ENCODE data around the gene SRPK3. TPM values are rescaled to one million over a fixed set of nuclear protein-coding genes. Genes with fewer than 3 reads are reported as not detected.

SRPK3 gene
- total RNA-seq, 2 donors from 2014 or later: not detected

DNA sequence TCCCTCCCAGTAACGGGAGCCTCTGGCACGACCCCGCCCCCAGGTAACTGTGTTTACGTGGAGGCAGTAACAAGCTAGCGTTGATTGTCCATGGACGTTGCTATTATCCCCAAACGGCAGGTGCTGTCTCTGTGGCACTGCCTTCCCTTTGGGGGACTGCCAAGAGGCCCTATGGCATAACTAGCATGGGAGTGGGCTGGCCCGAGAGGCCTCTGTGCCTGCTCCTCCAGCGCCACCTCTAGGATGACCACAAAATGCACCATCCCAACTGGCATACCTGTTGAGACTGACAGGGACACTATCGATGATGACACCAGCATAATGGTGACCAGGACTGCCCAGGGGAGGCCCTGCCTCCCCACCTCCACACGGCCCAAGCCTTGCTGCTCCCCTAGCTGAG lies 1.5 kb downstream of the SRPK3 start:
- Mint-ChIP-seq H3K36me3 (ENCODE audit: low read depth) (peaks cover 24% of the 10 kb centered on the region), H3K27ac (no peak overlapping the region), H3K27me3 (peaks cover 7% of the 10 kb centered on the region), H3K9me3 (no peaks in the 10 kb centered on the region), H3K4me1 (no peaks in the 10 kb centered on the region), H3K4me3 (no peak overlapping the region)
- peak; percentile 25 for ATAC-seq (replicated peaks)

DNA sequence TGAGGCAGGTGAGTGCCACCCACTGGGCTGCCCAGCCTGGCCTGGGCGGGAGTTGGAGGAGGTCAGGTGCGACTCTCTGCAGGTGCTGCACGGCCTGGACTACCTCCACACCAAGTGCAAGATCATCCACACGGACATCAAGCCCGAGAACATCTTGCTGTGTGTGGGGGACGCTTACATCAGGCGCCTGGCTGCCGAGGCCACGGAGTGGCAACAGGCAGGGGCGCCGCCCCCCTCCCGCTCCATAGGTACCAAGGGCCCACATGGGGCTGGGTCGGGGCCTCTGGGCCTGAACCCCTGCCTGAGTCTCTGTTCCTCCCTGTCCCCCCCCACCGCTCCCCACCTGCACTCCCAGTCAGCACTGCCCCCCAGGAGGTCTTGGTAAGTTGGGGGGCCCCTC lies 2.0 kb downstream of the SRPK3 start:
- H3K9me3 Mint-ChIP-seq: no peaks in the 10 kb centered on the region
- H3K36me3 Mint-ChIP-seq (ENCODE audit: low read depth): peaks cover 24% of the 10 kb centered on the region
- no peak for ATAC-seq (replicated peaks)
- H3K4me1 Mint-ChIP-seq: no peaks in the 10 kb centered on the region
- no peak overlapping the region for H3K27ac Mint-ChIP-seq
- peaks cover 7% of the 10 kb centered on the region for H3K27me3 Mint-ChIP-seq
- no peak overlapping the region for H3K4me3 Mint-ChIP-seq

DNA sequence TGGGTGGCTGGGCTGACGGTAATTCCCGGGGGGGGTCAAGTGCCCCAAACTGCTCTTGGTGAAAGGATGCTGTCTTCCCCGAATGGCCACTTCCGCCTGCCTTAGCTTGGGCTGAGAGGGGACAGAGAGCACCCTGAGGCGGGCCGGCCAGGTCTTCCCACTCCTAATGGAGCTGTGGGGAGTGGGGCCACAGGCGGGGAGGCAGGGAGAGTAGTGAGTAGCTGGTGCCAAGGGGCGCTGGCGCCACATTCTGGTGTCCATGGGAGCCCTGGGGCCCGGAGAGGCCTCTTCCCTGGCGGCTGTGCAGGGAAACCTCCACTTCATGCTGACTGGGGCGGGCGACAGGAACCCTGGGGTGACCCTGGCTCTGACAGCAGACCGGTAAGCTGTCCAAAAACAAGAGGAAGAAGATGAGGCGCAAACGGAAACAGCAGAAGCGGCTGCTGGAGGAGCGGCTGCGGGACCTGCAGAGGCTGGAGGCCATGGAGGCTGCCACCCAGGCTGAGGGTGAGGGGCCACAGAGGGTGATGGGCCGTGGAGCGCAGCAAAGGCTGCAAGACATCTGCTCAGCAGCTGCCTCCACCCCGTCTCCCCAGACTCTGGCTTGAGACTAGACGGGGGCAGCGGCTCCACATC lies 2.7 kb downstream of the SRPK3 start:
- no peak overlapping the region for H3K27ac Mint-ChIP-seq
- no peak overlapping the region for H3K4me3 Mint-ChIP-seq
- ATAC-seq (replicated peaks): no peak
- peaks cover 24% of the 10 kb centered on the region for H3K36me3 Mint-ChIP-seq (ENCODE audit: low read depth)
- H3K27me3 Mint-ChIP-seq: peaks cover 7% of the 10 kb centered on the region
- H3K9me3 Mint-ChIP-seq: no peaks in the 10 kb centered on the region
- no peaks in the 10 kb centered on the region for H3K4me1 Mint-ChIP-seq

DNA sequence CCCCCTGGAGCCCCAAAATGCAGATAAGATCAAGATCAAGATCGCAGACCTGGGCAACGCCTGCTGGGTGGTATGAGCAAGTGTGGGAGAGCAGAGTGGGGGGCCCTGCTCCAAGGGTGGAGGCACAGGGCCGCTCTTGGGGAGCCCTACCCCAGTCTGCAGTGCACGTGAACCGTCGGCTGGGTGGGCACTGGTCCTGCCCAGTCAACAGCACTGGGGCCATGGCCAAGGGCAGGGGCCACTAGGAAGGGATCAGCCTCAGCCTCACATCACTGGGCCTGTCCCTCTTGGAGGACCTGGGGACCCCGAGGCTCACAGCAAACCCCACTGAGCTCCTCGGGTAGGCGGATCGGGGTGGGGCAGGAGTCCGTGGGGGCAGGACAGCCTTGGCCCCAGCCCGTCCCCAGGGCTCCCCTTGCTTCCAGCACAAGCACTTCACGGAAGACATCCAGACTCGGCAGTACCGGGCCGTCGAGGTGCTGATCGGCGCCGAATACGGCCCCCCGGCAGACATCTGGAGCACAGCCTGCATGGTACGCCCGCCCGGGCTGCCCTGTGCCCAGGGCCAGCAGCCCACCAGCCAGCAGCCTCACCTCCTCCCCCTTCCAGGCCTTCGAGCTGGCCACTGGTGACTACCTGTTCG lies 3.6 kb downstream of the SRPK3 start:
- Mint-ChIP-seq H3K27me3 (peaks cover 7% of the 10 kb centered on the region), H3K36me3 (ENCODE audit: low read depth) (peaks cover 24% of the 10 kb centered on the region), H3K4me3 (no peak overlapping the region), H3K9me3 (no peaks in the 10 kb centered on the region), H3K4me1 (no peaks in the 10 kb centered on the region), H3K27ac (no peak overlapping the region)
- ATAC-seq (replicated peaks): no peak

DNA sequence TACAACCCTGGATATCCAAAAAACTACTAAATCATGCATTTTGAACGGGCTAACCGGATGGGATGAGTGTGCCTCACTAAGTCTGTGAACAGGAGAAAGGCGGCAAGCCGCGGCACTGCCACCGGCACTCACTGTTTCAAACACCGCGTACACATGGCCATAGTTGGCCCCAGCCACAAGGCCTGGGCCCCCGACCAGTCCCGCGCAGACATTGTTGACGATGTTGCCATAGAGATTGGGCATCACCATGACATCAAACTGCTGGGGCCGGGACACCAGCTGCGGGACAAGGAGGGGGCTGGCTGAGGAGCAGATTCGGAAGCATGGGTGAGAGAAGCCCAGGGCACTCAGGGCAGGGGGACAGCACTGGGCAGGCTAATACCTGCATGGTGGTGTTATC lies 5.8 kb downstream of the SRPK3 start:
- Mint-ChIP-seq H3K27me3 (no peaks in the 10 kb centered on the region), H3K27ac (no peak overlapping the region), H3K36me3 (ENCODE audit: low read depth) (peaks cover 18% of the 10 kb centered on the region), H3K9me3 (no peaks in the 10 kb centered on the region), H3K4me1 (no peaks in the 10 kb centered on the region), H3K4me3 (no peak overlapping the region)
- no peak for ATAC-seq (replicated peaks)

DNA sequence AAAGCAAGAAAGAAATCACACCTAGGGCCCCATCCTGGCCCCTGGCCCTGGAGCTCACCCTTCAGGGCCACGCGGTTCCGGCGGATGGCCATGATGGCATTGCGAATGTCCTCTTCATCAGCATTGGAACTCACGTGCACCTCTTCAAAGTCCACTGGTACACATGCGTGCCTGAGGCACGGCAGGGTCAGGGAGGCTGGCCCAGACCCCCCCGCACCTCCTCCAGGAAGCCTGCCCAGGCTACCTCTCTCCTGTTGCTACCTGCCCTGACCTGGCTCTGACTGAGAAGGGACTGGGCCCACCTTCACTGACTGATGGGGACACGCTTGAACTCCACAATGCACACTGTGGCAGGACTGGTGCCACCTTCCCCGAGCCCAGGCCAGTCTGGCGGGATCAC lies 8.8 kb downstream of the SRPK3 start:
- peaks cover 30% of the 10 kb centered on the region for H3K36me3 Mint-ChIP-seq (ENCODE audit: low read depth)
- H3K4me1 Mint-ChIP-seq: no peaks in the 10 kb centered on the region
- no peaks in the 10 kb centered on the region for H3K27me3 Mint-ChIP-seq
- no peak for ATAC-seq (replicated peaks)
- no peaks in the 10 kb centered on the region for H3K9me3 Mint-ChIP-seq
- no peak overlapping the region for H3K4me3 Mint-ChIP-seq
- no peak overlapping the region for H3K27ac Mint-ChIP-seq

DNA sequence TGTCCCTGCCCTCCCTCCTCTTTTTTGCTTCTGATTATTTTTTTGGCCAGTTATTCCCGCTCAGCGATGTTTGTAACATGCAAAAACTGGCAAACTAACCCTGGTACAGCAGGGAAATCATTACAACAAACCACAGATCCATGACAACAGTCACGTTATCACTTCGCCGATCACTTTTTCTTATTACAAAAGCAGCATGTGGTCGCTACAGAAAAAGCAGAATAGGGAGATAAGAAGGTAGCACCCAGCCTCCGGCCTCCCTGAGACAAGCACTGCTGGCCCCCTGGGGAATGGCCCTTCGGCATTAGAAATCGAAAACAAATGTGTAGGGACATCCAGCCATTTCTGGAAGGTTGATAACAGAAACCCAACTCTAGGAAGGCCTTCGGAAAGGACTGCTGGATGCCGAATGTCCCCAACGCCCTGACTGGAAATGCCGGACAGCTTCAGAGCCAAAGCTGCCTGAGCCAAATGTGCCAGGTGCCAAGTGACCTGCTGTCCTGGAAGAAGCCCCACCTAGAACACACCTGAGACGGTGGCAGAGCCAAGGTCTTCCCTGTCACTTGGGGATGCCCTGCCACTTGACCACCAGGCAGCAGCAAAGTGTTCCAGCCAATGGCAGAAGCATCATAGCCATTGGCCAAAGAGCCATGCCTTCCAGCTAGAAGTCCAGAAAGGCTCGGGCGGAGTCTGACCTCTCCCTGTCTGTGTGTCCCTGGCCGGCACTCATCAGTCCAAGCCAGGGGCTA lies 10.4 kb downstream of the SRPK3 start:
- H3K9me3 Mint-ChIP-seq: no peaks in the 10 kb centered on the region
- no peak for ATAC-seq (replicated peaks)
- peaks cover 30% of the 10 kb centered on the region for H3K36me3 Mint-ChIP-seq (ENCODE audit: low read depth)
- H3K4me1 Mint-ChIP-seq: no peaks in the 10 kb centered on the region
- no peak overlapping the region for H3K4me3 Mint-ChIP-seq
- H3K27ac Mint-ChIP-seq: no peak overlapping the region
- no peaks in the 10 kb centered on the region for H3K27me3 Mint-ChIP-seq

DNA sequence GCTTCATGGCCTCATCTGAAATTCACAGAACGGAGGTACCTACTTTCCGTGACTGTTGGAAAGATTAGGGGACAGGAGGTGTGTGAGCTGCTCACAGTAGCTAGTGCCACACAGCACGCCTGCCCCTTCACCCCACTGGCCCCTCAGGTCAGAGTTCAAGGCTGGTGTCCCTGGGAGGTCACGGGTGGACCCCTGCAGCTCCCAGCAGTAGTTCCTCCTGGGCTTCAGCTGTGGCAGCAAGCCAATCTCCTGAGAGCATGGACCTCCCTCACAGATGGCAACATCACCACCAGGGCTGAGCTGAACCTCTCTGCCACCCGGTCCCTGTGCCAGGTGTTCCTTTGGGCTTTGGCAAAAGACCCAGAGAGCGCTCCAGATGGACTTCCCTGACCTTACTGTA lies 11.5 kb downstream of the SRPK3 start:
- Mint-ChIP-seq H3K4me1 (no peaks in the 10 kb centered on the region), H3K9me3 (no peaks in the 10 kb centered on the region), H3K27me3 (no peaks in the 10 kb centered on the region), H3K27ac (no peak overlapping the region), H3K4me3 (peak overlapping the region; percentile 85), H3K36me3 (ENCODE audit: low read depth) (peaks cover 34% of the 10 kb centered on the region)
- ATAC-seq (replicated peaks): no peak

DNA sequence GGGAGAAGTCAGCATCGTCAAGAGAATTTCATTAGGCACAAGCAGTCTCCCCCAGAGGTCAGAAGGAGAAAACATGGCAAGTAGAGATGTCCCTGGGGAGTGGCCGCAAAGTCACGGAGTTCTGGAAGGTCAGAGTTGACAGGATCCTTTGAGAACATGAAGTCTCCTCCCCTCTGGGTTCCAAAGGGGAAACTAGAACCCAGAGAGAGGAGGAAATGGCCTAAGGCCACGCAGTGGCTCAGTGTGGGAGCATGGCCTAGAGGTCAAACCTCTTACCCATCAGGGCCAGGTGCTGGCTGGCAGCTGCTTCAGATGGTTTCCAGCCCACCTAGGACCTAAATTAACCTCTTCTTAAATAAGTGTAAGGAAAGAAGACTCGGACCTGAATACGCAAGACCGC lies 12.4 kb downstream of the SRPK3 start:
- Mint-ChIP-seq H3K36me3 (ENCODE audit: low read depth) (peaks cover 38% of the 10 kb centered on the region), H3K4me1 (no peaks in the 10 kb centered on the region), H3K27me3 (no peaks in the 10 kb centered on the region), H3K27ac (peak overlapping the region; percentile 86), H3K9me3 (no peaks in the 10 kb centered on the region), H3K4me3 (peak overlapping the region; percentile 85)
- no peak for ATAC-seq (replicated peaks)

DNA sequence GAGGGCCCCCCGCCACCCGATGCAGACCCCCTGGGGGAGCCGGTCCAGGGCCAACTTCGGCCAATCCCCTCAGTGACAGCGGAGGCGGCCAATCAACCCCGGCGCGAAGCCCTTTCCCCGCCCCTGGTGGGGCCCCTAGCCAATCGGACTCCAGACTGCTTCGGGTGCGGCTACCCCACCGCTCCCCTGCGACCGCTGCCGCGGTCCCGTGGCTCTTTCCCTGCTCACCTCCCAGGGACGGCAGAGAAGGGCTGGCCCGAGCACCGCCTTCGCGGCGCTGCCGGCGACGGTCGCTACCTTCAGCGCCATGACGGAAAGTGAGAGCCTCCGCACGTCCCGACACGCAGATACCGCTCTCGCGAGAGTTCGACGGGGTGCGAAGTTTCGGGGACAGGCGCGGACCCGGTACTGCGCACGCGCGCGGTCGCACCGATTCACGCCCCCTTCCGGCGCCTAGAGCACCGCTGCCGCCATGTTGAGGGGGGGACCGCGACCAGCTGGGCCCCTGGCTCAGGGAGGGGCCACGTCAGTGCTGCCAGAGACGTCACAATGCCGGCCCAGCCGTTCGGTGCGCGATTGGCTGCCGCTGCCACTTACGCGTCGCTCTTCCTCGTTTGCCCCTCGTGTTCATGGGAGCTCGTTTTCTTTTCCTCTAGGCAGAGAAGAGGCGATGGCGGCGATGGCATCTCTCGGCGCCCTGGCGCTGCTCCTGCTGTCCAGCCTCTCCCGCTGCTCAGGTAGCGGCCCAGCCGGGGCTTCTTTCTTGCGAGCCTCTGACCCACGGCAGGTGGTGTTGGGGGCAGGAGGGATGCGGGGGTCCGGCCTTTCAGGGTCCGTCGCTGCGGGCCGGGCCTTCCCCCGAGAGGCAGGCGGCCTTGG lies 13.4 kb downstream of the SRPK3 start, which contains the start of the genes IDH3G and SSR4:
TSS of gene IDH3G (minus strand) at position 358 of the 879 bp plus-strand sequence. CDS start at position 309, 49 bp downstream.
TSS of gene SSR4 (plus strand) at position 651 of the 879 bp plus-strand sequence. CDS start at position 671, 20 bp downstream.
- Mint-ChIP-seq H3K27me3 (no peaks in the 10 kb centered on the region), H3K4me1 (no peaks in the 10 kb centered on the region), H3K36me3 (ENCODE audit: low read depth) (peaks cover 47% of the 10 kb centered on the region), H3K9me3 (no peaks in the 10 kb centered on the region), H3K27ac (peak within 1 kb of the TSS; percentile 86), H3K4me3 (peak within 1 kb of the TSS; percentile 85)
- peak; percentile 98 for ATAC-seq (replicated peaks)

DNA sequence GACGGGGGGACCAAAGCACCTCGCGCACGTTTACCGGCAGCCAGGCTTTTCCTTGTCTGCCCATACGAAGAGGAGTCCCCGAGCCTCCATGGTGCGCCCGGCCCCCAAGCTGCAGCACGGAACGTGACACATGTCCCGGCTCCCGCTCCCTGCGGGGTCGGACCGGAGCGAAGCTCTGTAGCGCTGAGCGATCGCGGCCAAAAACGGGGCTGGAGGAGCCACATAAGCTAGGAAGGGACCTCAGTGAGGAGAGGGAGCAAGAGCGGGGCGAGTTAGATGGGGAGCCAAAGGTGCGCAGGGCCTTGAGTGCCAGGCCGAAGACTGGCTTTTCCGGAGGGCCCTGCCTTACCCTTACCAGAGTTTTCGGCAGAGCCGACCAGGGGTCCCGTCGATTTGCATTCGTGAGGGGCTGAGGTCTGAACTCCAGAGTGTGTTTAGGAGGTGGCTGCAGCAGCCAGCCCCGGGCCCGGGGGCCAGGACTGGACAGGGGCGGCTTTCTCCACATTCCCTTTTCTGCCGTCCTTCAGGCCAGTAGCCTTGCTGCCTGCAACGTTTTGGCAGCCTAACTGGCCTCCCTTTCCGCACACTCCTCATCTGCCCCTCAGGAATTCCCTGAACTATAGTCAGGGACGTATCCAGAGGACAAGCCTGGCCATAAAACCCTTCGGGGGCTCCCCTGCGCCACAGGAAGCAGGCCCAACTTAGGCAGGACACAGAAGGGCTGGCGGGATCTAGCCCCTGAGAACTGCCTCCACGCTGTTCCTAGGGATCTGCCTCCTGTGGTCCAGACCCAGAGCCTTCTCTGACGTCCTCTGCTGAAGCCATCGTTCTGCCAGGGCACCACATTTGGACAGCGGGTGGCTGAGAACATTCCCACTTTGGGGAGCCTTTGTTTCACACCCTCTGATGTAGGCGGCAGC lies 14.3 kb downstream of the SRPK3 start:
- Mint-ChIP-seq H3K27ac (peak overlapping the region; percentile 86), H3K4me1 (no peaks in the 10 kb centered on the region), H3K36me3 (ENCODE audit: low read depth) (peaks cover 48% of the 10 kb centered on the region), H3K4me3 (peak overlapping the region; percentile 85), H3K27me3 (no peaks in the 10 kb centered on the region), H3K9me3 (no peaks in the 10 kb centered on the region)
- ATAC-seq (replicated peaks): peak; percentile 13

DNA sequence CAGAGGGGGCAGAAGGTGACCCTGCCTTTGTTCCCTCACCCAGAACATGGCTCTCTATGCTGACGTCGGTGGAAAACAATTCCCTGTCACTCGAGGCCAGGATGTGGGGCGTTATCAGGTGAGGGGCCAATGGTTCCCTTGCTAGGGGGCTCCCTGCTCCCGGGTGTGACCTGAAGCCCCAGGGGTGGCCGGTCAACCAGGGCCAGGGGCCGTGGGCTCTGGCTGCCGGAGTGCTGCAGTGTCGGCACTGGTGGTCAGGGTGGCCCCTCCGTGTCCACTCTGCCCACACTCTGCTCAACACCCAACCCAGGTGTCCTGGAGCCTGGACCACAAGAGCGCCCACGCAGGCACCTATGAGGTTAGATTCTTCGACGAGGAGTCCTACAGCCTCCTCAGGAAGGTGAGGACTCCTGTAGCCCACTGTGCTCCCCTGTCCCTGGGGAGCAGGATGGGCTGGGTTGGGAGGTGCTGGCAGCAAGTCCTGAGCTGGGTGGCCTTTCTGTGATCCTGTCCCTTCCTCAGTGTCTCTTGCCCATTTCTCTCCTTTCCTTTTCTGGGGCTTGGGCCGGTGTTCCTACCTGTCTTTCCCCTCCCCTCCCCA lies 16.7 kb downstream of the SRPK3 start:
- ATAC-seq (replicated peaks): no peak
- Mint-ChIP-seq H3K4me3 (peak overlapping the region; percentile 85), H3K9me3 (no peaks in the 10 kb centered on the region), H3K27me3 (no peaks in the 10 kb centered on the region), H3K27ac (no peak overlapping the region), H3K4me1 (no peaks in the 10 kb centered on the region), H3K36me3 (ENCODE audit: low read depth) (peaks cover 48% of the 10 kb centered on the region)

DNA sequence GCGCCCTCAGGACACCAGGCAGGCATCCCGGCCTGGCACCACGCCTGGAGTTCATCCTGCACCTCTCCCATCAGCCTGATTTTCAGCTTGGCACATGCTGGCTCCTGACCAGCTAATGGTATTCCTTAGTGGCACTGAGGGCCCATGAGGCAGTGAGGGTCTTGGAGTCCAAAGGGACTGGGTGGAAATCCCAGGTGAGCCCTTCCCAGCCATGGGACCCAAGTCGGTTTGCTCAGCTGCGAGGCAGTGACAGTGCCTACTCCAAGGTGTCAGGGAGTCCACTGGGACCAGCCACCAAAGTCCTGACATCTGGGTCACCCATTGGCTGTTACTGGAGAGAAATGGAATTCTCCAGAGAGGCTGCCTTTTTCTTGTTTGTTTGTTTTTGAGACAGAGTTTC lies 18.5 kb downstream of the SRPK3 start:
- Mint-ChIP-seq H3K27ac (no peak overlapping the region), H3K36me3 (ENCODE audit: low read depth) (peaks cover 38% of the 10 kb centered on the region), H3K27me3 (no peaks in the 10 kb centered on the region), H3K4me3 (no peak overlapping the region), H3K9me3 (no peaks in the 10 kb centered on the region), H3K4me1 (no peaks in the 10 kb centered on the region)
- ATAC-seq (replicated peaks): no peak

Measured in activated T-helper 17 cell treated with anti-CD3 and anti-CD28 coated beads, Interleukin-2, amount 50 U/mL, for 72 hours (primary cell).